ENCODE data around the gene GBA3.

The GBA3 gene

DNA sequence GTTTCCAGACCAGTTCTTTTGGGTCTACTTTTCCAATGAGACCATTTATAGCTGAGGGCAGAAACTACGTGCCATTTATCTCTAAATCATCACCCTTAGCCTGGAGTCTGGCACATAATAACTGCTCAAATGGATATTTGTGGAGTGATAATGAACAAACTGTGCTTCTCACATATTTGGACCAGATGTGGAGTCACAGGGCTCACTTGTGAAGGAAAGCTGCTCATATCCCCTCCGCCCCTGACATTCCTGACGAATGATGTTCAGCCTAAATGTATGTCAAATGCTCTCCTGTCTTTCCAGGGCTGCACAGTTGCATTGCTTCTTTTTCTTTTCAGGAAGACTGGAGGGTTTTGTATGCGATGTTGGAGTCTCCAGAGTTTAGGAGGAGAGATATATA lies 110.1 kb downstream of the GBA3 start:
- Histone ChIP-seq H3K79me2 (ENCODE audit: insufficient read depth, low read length) (no peaks in the 10 kb centered on the region), H3K36me3 (ENCODE audit: low read length) (no peaks in the 10 kb centered on the region), H3K9me2 (replicated peaks; ENCODE audit: insufficient read depth, low read length) (no peaks in the 10 kb centered on the region), H3F3A (ENCODE audit: insufficient read depth) (no peaks in the 10 kb centered on the region), H3K9ac (ENCODE audit: low read length) (no peak overlapping the region), H4K20me1 (ENCODE audit: low read depth, low read length) (no peaks in the 10 kb centered on the region), H3K27me3 (ENCODE audit: low read length) (no peaks in the 10 kb centered on the region), H3K4me2 (ENCODE audit: low read depth, low read length, poor library complexity, severe bottlenecking) (no peak overlapping the region), H3K27ac (ENCODE audit: low read depth, low read length) (no peak overlapping the region), H3K4me3 (ENCODE audit: insufficient read depth, low read length, poor library complexity, severe bottlenecking) (no peak overlapping the region), H2AFZ (ENCODE audit: low read depth, low read length, severe bottlenecking) (no peak overlapping the region), H3K9me3 (ENCODE audit: insufficient read depth, low read length) (no peaks in the 10 kb centered on the region)
- no peak for TF ChIP-seq EZH2phosphoT487 (conservative IDR thresholded peaks at IDR 0.05; ENCODE audit: low read length)

DNA sequence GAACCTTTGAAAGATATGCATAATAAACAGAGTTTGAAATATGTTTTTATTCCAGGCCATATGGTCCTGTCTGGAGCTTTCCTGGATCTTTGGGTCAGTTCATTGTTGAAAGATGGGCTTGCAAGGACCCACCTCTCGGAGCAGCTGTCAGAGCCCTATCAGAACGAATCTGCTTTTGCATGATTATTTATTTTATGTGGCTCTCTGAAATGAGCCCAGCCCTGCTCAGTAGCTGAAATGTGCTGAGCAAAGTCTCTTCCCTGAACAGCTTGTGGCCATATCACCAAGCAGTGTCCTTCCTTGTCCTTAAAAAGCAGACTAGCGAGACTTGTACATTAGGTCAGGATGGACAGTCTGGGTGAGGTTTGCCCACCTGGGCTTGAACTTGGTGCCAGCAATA lies 110.8 kb downstream of the GBA3 start:
- Histone ChIP-seq H4K20me1 (ENCODE audit: low read depth, low read length) (no peaks in the 10 kb centered on the region), H3K27ac (ENCODE audit: low read depth, low read length) (no peak overlapping the region), H3K9me3 (ENCODE audit: insufficient read depth, low read length) (no peaks in the 10 kb centered on the region), H3K9ac (ENCODE audit: low read length) (no peak overlapping the region), H3K27me3 (ENCODE audit: low read length) (no peaks in the 10 kb centered on the region), H3K79me2 (ENCODE audit: insufficient read depth, low read length) (no peaks in the 10 kb centered on the region), H2AFZ (ENCODE audit: low read depth, low read length, severe bottlenecking) (no peak overlapping the region), H3F3A (ENCODE audit: insufficient read depth) (no peaks in the 10 kb centered on the region), H3K4me2 (ENCODE audit: low read depth, low read length, poor library complexity, severe bottlenecking) (no peak overlapping the region), H3K9me2 (replicated peaks; ENCODE audit: insufficient read depth, low read length) (no peaks in the 10 kb centered on the region), H3K36me3 (ENCODE audit: low read length) (no peaks in the 10 kb centered on the region), H3K4me3 (ENCODE audit: insufficient read depth, low read length, poor library complexity, severe bottlenecking) (no peak overlapping the region)
- TF ChIP-seq, protein P1, sequence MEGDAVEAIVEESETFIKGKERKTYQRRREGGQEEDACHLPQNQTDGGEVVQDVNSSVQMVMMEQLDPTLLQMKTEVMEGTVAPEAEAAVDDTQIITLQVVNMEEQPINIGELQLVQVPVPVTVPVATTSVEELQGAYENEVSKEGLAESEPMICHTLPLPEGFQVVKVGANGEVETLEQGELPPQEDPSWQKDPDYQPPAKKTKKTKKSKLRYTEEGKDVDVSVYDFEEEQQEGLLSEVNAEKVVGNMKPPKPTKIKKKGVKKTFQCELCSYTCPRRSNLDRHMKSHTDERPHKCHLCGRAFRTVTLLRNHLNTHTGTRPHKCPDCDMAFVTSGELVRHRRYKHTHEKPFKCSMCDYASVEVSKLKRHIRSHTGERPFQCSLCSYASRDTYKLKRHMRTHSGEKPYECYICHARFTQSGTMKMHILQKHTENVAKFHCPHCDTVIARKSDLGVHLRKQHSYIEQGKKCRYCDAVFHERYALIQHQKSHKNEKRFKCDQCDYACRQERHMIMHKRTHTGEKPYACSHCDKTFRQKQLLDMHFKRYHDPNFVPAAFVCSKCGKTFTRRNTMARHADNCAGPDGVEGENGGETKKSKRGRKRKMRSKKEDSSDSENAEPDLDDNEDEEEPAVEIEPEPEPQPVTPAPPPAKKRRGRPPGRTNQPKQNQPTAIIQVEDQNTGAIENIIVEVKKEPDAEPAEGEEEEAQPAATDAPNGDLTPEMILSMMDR (IDR thresholded peaks at IDR 0.05; ENCODE audit: insufficient read depth, low read length, poor library complexity, severe bottlenecking), result no peak
- no peak for TF ChIP-seq EZH2phosphoT487 (conservative IDR thresholded peaks at IDR 0.05; ENCODE audit: low read length)

DNA sequence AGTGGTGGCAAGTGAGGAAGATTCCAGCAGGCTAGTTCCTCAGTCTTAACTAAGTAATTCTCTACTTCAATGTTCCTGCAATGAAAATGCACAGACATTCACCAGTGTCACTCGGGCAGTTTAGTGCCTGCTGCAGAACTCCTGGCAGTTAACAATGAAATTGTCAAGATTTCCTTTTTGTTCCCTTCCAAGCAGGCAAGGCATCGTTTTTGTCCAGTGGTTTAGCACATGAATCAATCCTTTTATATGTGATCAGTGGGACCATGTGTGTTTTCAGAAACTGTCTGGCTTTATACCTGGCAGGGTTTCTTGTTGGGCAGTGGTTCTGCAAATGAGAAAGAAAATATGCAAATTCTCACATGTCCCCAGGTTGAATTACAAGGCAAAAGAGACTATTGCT lies 122.2 kb downstream of the GBA3 start:
- Histone ChIP-seq H3K36me3 (ENCODE audit: low read length) (no peaks in the 10 kb centered on the region), H3K9me3 (ENCODE audit: insufficient read depth, low read length) (no peaks in the 10 kb centered on the region), H3K4me3 (ENCODE audit: insufficient read depth, low read length, poor library complexity, severe bottlenecking) (no peak overlapping the region), H2AFZ (ENCODE audit: low read depth, low read length, severe bottlenecking) (no peak overlapping the region), H3K9ac (ENCODE audit: low read length) (no peak overlapping the region), H3F3A (ENCODE audit: insufficient read depth) (no peaks in the 10 kb centered on the region), H3K27ac (ENCODE audit: low read depth, low read length) (no peak overlapping the region), H3K4me2 (ENCODE audit: low read depth, low read length, poor library complexity, severe bottlenecking) (no peak overlapping the region), H3K9me2 (replicated peaks; ENCODE audit: insufficient read depth, low read length) (no peaks in the 10 kb centered on the region), H3K27me3 (ENCODE audit: low read length) (no peaks in the 10 kb centered on the region), H4K20me1 (ENCODE audit: low read depth, low read length) (no peaks in the 10 kb centered on the region), H3K79me2 (ENCODE audit: insufficient read depth, low read length) (no peaks in the 10 kb centered on the region)
- TF ChIP-seq, protein P1 (IDR thresholded peaks at IDR 0.05; ENCODE audit: insufficient read depth, low read length, poor library complexity, severe bottlenecking), result no peak
- no peak for TF ChIP-seq EZH2phosphoT487 (conservative IDR thresholded peaks at IDR 0.05; ENCODE audit: low read length)

DNA sequence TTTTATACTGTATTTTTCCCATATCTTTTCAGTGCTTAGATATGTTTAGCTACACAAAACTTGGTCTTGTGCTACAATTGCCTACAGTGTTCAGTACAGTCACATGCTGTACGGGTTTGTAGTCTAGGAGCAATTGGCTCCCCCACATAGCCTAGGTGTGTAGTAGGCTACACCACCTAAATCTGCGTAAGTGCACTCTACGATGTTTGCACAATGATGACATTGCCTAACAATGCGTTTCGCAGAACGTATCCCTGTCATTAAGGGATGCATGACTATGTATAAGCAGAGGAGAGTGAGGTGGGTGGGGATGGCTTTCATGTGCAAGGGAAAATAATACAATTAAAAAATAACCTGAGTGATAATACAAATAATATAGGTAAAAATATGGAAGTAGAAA lies 131.4 kb downstream of the GBA3 start:
- H3F3A ChIP-seq (ENCODE audit: insufficient read depth), result no peaks in the 10 kb centered on the region
- H4K20me1 ChIP-seq (ENCODE audit: low read depth, low read length), result no peaks in the 10 kb centered on the region
- H3K9me2 ChIP-seq (replicated peaks; ENCODE audit: insufficient read depth, low read length), result no peaks in the 10 kb centered on the region
- H3K9ac ChIP-seq (ENCODE audit: low read length), result no peak overlapping the region
- no peaks in the 10 kb centered on the region for H3K79me2 ChIP-seq (ENCODE audit: insufficient read depth, low read length)
- no peaks in the 10 kb centered on the region for H3K27me3 ChIP-seq (ENCODE audit: low read length)
- H3K9me3 ChIP-seq (ENCODE audit: insufficient read depth, low read length), result no peaks in the 10 kb centered on the region
- H2AFZ ChIP-seq (ENCODE audit: low read depth, low read length, severe bottlenecking), result no peak overlapping the region
- H3K4me3 ChIP-seq (ENCODE audit: insufficient read depth, low read length, poor library complexity, severe bottlenecking), result no peak overlapping the region
- TF ChIP-seq, protein P1 (IDR thresholded peaks at IDR 0.05; ENCODE audit: insufficient read depth, low read length, poor library complexity, severe bottlenecking), result no peak
- no peak for TF ChIP-seq EZH2phosphoT487 (conservative IDR thresholded peaks at IDR 0.05; ENCODE audit: low read length)
- no peaks in the 10 kb centered on the region for H3K36me3 ChIP-seq (ENCODE audit: low read length)
- no peak overlapping the region for H3K27ac ChIP-seq (ENCODE audit: low read depth, low read length)
- H3K4me2 ChIP-seq (ENCODE audit: low read depth, low read length, poor library complexity, severe bottlenecking), result no peak overlapping the region
